WI38 (cell line): Measurements from ENCODE around the gene PLPP4.

Source experiments
- H3K4me3 ChIP-seq: 2 replicates; pipeline ENCODE4 v1.5.1; 2011; ENCODE audit warnings: low read depth, mild to moderate bottlenecking, control low read depth, low read length
- CTCF ChIP-seq: IDR thresholded peaks from 2 replicates; pipeline ENCODE4 v1.5.1; 2012; ENCODE audit warnings: low read depth, mild to moderate bottlenecking, control low read depth, low read length

PLPP4 gene

GRCh38 chr10:120507651-120508050 lies 50.6 kb downstream of the PLPP4 start:
- no peak for TF ChIP-seq CTCF
- H3K4me3 ChIP-seq = no peak overlapping the region

DNA sequence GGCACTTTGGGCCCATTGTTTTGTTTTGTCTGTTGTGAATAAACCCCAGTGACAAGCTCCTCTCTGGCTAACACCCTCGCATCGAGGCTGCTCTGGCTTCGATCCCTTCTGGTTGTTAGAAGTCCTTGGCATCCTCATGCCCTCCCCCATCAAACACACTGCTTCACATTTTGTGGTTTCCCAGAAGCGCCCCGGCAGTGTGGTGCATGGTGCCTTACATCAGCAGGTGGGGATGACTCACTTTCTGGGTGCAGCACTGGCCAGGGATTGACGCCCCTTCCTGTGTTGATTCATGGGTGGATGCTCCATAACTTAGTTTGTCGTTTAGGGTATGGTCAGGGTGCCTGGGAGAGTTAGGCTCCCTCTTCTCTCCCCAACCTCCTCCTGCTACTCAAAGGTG lies 51.4 kb downstream of the PLPP4 start:
- TF ChIP-seq CTCF = no peak
- no peak overlapping the region for H3K4me3 ChIP-seq

GRCh38 chr10:120508966-120509365 lies 51.9 kb downstream of the PLPP4 start:
- no peak for TF ChIP-seq CTCF

DNA sequence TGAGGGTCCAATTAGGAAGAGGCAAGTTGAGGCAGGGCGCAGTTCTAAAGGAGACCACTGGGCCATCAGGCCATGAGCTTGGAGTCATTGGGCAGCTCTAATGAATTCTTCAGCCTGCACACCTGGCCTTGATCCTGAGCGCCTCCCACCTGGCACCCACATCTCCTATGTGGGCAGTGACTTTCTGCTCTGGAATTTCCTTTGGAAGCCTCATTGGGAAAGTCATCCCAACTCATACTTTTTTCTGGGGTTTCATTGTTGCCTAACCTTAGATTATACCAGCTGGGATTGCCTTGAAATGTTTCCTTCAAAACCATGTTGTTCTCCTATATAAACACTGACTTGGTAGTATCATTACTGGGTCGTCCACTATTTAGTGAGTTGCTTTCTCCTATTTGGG lies 54.1 kb downstream of the PLPP4 start:
- no peak for TF ChIP-seq CTCF

More at GRCh38 chr10:120508966-120509365, 51.9 kb downstream of the PLPP4 start:
- no peak overlapping the region for H3K4me3 ChIP-seq

DNA sequence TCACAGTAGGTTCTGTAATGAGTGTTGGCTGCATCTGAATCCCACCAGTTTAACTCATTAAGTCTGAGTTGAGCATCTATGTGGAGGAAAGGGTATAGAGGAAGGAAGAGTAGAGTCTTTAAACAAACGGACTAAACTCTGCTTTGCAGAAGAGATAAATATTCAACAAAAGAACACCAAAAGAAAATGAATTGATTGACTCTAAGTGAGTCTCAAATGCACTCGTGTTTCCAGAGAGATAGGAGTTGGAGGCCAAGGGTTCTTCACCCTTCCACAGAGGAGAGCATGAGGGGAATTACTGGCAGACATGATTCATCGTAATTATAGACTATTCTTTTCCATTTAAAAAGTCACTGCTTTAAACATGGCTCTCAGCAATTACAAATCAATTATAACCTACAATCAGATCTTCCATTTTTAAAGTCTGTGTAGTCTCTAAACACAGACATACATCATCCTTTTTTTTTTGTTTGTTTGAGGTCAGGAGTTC lies 56.3 kb downstream of the PLPP4 start:
- no peak overlapping the region for H3K4me3 ChIP-seq
- TF ChIP-seq CTCF = no peak

More for the DNA sequence above, 54.1 kb downstream of the PLPP4 start:
- H3K4me3 ChIP-seq = no peak overlapping the region

DNA sequence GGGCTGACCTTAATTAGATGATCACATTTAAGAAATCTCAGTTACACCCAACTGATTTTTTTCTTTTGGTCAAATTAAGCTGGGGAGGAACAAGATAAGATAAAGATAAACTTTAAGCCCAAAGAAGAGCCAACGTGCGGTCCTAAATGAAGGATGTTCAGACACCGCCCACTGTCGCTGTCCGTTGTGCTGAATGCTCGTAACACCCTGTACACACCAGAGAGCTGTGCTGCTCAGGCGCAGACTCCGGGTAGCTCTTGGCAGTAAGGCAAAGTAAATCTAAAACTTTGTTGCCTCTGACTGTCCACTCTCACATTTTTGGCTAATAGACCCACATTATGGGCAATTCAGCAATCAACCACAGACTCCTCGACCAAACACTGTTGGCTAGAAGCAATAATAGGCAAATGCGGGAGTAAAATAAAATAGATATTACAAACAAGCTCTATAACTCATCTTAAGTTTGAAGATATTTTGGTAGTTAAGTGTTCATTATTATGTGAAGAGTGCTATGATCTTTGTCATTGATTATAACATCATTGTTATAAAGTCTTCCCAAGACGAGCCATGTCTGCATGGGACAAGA lies 57.1 kb downstream of the PLPP4 start:
- no peak overlapping the region for H3K4me3 ChIP-seq
- no peak for TF ChIP-seq CTCF

DNA sequence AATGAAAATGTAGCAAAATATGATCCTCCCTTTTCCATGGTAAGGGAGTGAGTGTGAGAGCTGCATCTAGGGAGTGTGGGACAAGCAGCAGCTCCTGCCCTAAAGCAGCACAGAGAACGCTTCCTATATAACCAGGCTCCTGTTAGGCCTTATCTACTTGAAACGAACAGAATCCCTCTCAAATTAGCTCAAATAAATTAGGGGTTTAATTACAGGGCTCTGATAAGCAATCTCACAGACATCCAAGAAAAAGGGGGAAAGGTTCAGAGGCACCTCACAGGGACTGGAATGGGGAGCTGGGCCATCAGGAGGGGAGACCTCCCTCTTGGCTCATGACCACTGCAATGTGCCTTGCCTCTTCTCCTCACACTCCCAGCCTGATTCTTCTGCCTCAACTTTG lies 57.9 kb downstream of the PLPP4 start:
- TF ChIP-seq CTCF = no peak
- no peak overlapping the region for H3K4me3 ChIP-seq
